ENCODE results near the gene NIN. TPM values are rescaled to one million over a fixed set of nuclear protein-coding genes. Genes with fewer than 3 reads are reported as not detected.
"Not testable (repeated sequence)": the region's sequence is repeated elsewhere in the genome, so short reads cannot be mapped to it uniquely, and the experiment has no call there.

NIN gene
- total RNA-seq, 2 experiments from 2014 or later: 56.9 to 57.9 TPM

GRCh38 chr14:50718949-50719348 lies 112.0 kb downstream of the NIN start:
- peaks cover 9% of the 10 kb centered on the region for H3K36me3 Mint-ChIP-seq (ENCODE audit: low read depth)
- no peak overlapping the region for H3K4me3 Mint-ChIP-seq
- H3K27me3 Mint-ChIP-seq (ENCODE audit: low read depth): no peaks in the 10 kb centered on the region
- intact Hi-C loops (cut with micrococcal nuclease): no loop called here
- H3K4me1 Mint-ChIP-seq (ENCODE audit: low read depth): peaks cover 5% of the 10 kb centered on the region
- DNase-seq: no peak
- H3K27ac Mint-ChIP-seq: no peak overlapping the region
- CTCF ChIA-PET: interaction anchor here (0.6 to 1.1 kb wide), 2 partner anchors 118 to 175 kb away, joined by 3 read pairs; no protein-coding TSS in a partner anchor
- H3K9me3 Mint-ChIP-seq: no peaks in the 10 kb centered on the region

- H3K9me3 Mint-ChIP-seq: no peaks in the 10 kb centered on the region
- H3K4me1 Mint-ChIP-seq (ENCODE audit: low read depth): peaks cover 5% of the 10 kb centered on the region
- intact Hi-C loops (cut with micrococcal nuclease): no loop called here
- H3K4me3 Mint-ChIP-seq: no peak overlapping the region
- DNase-seq: no peak
- peaks cover 6% of the 10 kb centered on the region for H3K36me3 Mint-ChIP-seq (ENCODE audit: low read depth)
- H3K27ac Mint-ChIP-seq: no peak overlapping the region
- H3K27me3 Mint-ChIP-seq (ENCODE audit: low read depth): no peaks in the 10 kb centered on the region
- CTCF ChIA-PET: interaction anchor here (0.7 to 1.0 kb wide), 2 partner anchors 19 to 58 kb away, joined by 3 to 4 read pairs; no protein-coding TSS in a partner anchor
Observed at GRCh38 chr14:50717811-50718210, 113.2 kb downstream of the NIN start.

- Mint-ChIP-seq H3K27ac (no peak overlapping the region), H3K36me3 (ENCODE audit: low read depth) (no peaks in the 10 kb centered on the region), H3K27me3 (ENCODE audit: low read depth) (peaks cover 3% of the 10 kb centered on the region), H3K4me1 (ENCODE audit: low read depth) (no peaks in the 10 kb centered on the region), H3K4me3 (no peak overlapping the region), H3K9me3 (no peaks in the 10 kb centered on the region)
- intact Hi-C loops (cut with micrococcal nuclease): loop anchor here (2.0 to 5.0 kb wide), 2 partner anchors 58 to 112 kb away; no protein-coding TSS in a partner anchor
- peak; percentile 30 for DNase-seq
- CTCF ChIA-PET: interaction anchor here (0.6 to 2.6 kb wide), 23 partner anchors 10 to 1248 kb away, joined by 3 to 16 read pairs (median 3); no protein-coding TSS in a partner anchor
Observed at GRCh38 chr14:50714450-50715073, 116.4 kb downstream of the NIN start.

GRCh38 chr14:50711043-50711442 lies 119.9 kb downstream of the NIN start:
- no peaks in the 10 kb centered on the region for H3K4me1 Mint-ChIP-seq (ENCODE audit: low read depth)
- H3K27me3 Mint-ChIP-seq (ENCODE audit: low read depth): peaks cover 3% of the 10 kb centered on the region
- CTCF ChIA-PET: interaction anchor here (1.7 kb wide), 1 partner anchor 13 kb away, joined by 3 read pairs; no protein-coding TSS in a partner anchor
- DNase-seq: no peak
- no peaks in the 10 kb centered on the region for H3K9me3 Mint-ChIP-seq
- no peak overlapping the region for H3K4me3 Mint-ChIP-seq
- intact Hi-C loops (cut with micrococcal nuclease): loop anchor here (5.0 kb wide), 1 partner anchor 109 kb away; no protein-coding TSS in a partner anchor
- H3K36me3 Mint-ChIP-seq (ENCODE audit: low read depth): no peaks in the 10 kb centered on the region
- no peak overlapping the region for H3K27ac Mint-ChIP-seq

GRCh38 chr14:50705026-50705593 lies 125.9 kb downstream of the NIN start:
- DNase-seq: no peak
- no peaks in the 10 kb centered on the region for H3K9me3 Mint-ChIP-seq
- no peaks in the 10 kb centered on the region for H3K4me1 Mint-ChIP-seq (ENCODE audit: low read depth)
- peaks cover 11% of the 10 kb centered on the region for H3K27me3 Mint-ChIP-seq (ENCODE audit: low read depth)
- no peak overlapping the region for H3K27ac Mint-ChIP-seq
- H3K4me3 Mint-ChIP-seq: no peak overlapping the region
- H3K36me3 Mint-ChIP-seq (ENCODE audit: low read depth): no peaks in the 10 kb centered on the region
- CTCF ChIA-PET: interaction anchor here (0.8 kb wide), 1 partner anchor 10 kb away, joined by 3 read pairs; no protein-coding TSS in a partner anchor
- intact Hi-C loops (cut with micrococcal nuclease): no loop called here

- H3K4me3 Mint-ChIP-seq: no peak overlapping the region
- no peak for DNase-seq
- H3K27ac Mint-ChIP-seq: no peak overlapping the region
- no peaks in the 10 kb centered on the region for H3K4me1 Mint-ChIP-seq (ENCODE audit: low read depth)
- H3K9me3 Mint-ChIP-seq: no peaks in the 10 kb centered on the region
- intact Hi-C loops (cut with micrococcal nuclease): no loop called here
- CTCF ChIA-PET: interaction anchor here (0.8 kb wide), 1 partner anchor 11 kb away, joined by 3 read pairs; no protein-coding TSS in a partner anchor
- peaks cover 17% of the 10 kb centered on the region for H3K27me3 Mint-ChIP-seq (ENCODE audit: low read depth)
- no peaks in the 10 kb centered on the region for H3K36me3 Mint-ChIP-seq (ENCODE audit: low read depth)
Observed at GRCh38 chr14:50704454-50705010, 126.4 kb downstream of the NIN start.

GRCh38 chr14:50697659-50698290 lies 133.2 kb downstream of the NIN start:
- Mint-ChIP-seq H3K9me3 (peaks cover 7% of the 10 kb centered on the region), H3K4me1 (ENCODE audit: low read depth) (no peaks in the 10 kb centered on the region), H3K27me3 (ENCODE audit: low read depth) (peaks cover 17% of the 10 kb centered on the region), H3K4me3 (no peak overlapping the region), H3K36me3 (ENCODE audit: low read depth) (no peaks in the 10 kb centered on the region), H3K27ac (no peak overlapping the region)
- intact Hi-C loops (cut with micrococcal nuclease): no loop called here
- no peak for DNase-seq
- CTCF ChIA-PET: interaction anchor here (1.0 to 1.5 kb wide), 2 partner anchors 80 to 366 kb away, joined by 3 read pairs; no protein-coding TSS in a partner anchor

- H3K27ac Mint-ChIP-seq; H3K36me3 Mint-ChIP-seq (ENCODE audit: low read depth); H3K4me1 Mint-ChIP-seq (ENCODE audit: low read depth); H3K9me3 Mint-ChIP-seq; H3K4me3 Mint-ChIP-seq; intact Hi-C loops (cut with micrococcal nuclease); DNase-seq; H3K27me3 Mint-ChIP-seq (ENCODE audit: low read depth): not testable (repeated sequence)
- CTCF ChIA-PET: interaction anchor here (0.7 kb wide), 1 partner anchor 79 kb away, joined by 5 read pairs; no protein-coding TSS in a partner anchor
Observed at GRCh38 chr14:50694260-50694659, 136.7 kb downstream of the NIN start.

- intact Hi-C loops (cut with micrococcal nuclease): no loop called here
- peaks cover 3% of the 10 kb centered on the region for H3K27me3 Mint-ChIP-seq (ENCODE audit: low read depth)
- peaks cover 3% of the 10 kb centered on the region for H3K9me3 Mint-ChIP-seq
- no peak overlapping the region for H3K27ac Mint-ChIP-seq
- CTCF ChIA-PET: interaction anchor here (1.3 kb wide), 1 partner anchor 132 kb away, joined by 3 read pairs; no protein-coding TSS in a partner anchor
- DNase-seq: no peak
- H3K36me3 Mint-ChIP-seq (ENCODE audit: low read depth): no peaks in the 10 kb centered on the region
- H3K4me3 Mint-ChIP-seq: no peak overlapping the region
- no peaks in the 10 kb centered on the region for H3K4me1 Mint-ChIP-seq (ENCODE audit: low read depth)
Observed at GRCh38 chr14:50688875-50689274, 142.1 kb downstream of the NIN start.

- Mint-ChIP-seq H3K4me1 (ENCODE audit: low read depth) (peaks cover 16% of the 10 kb centered on the region), H3K27ac (no peak overlapping the region), H3K27me3 (ENCODE audit: low read depth) (no peaks in the 10 kb centered on the region), H3K9me3 (no peaks in the 10 kb centered on the region), H3K36me3 (ENCODE audit: low read depth) (no peaks in the 10 kb centered on the region), H3K4me3 (no peak overlapping the region)
- CTCF ChIA-PET: no interaction called here
- intact Hi-C loops (cut with micrococcal nuclease): no loop called here
- DNase-seq: no peak
Observed at GRCh38 chr14:50679674-50680073, 151.3 kb downstream of the NIN start.

- no peaks in the 10 kb centered on the region for H3K36me3 Mint-ChIP-seq (ENCODE audit: low read depth)
- CTCF ChIA-PET: interaction anchor here (0.7 kb wide), 1 partner anchor 96 kb away, joined by 3 read pairs; no protein-coding TSS in a partner anchor
- H3K4me1 Mint-ChIP-seq (ENCODE audit: low read depth): peaks cover 16% of the 10 kb centered on the region
- H3K27ac Mint-ChIP-seq: no peak overlapping the region
- intact Hi-C loops (cut with micrococcal nuclease): no loop called here
- no peaks in the 10 kb centered on the region for H3K27me3 Mint-ChIP-seq (ENCODE audit: low read depth)
- no peaks in the 10 kb centered on the region for H3K9me3 Mint-ChIP-seq
- no peak for DNase-seq
- no peak overlapping the region for H3K4me3 Mint-ChIP-seq
Observed at GRCh38 chr14:50678163-50678562, 152.8 kb downstream of the NIN start.

GRCh38 chr14:50677527-50678063 lies 153.4 kb downstream of the NIN start:
- Mint-ChIP-seq H3K27ac (no peak overlapping the region), H3K4me3 (peak overlapping the region; percentile 10), H3K27me3 (ENCODE audit: low read depth) (no peaks in the 10 kb centered on the region), H3K36me3 (ENCODE audit: low read depth) (no peaks in the 10 kb centered on the region), H3K4me1 (ENCODE audit: low read depth) (peaks cover 16% of the 10 kb centered on the region), H3K9me3 (no peaks in the 10 kb centered on the region)
- CTCF ChIA-PET: interaction anchor here (0.6 to 1.2 kb wide), 3 partner anchors 37 to 97 kb away, joined by 3 to 4 read pairs (median 4); no protein-coding TSS in a partner anchor
- DNase-seq: no peak
- intact Hi-C loops (cut with micrococcal nuclease): no loop called here
